K562 (cell line): Measurements from ENCODE around the gene HAPLN2. TPM values are rescaled to one million over a fixed set of nuclear protein-coding genes. Genes with fewer than 3 reads are reported as not detected.

Experiments used
- ATAC-seq: fragments of 200-7000 bp; cut with Tn5 transposase; 3 replicates; pipeline ENCODE4 v1.9.1; 2020; ENCODE audit warnings: moderate library complexity
- BruUV-seq: library from RNA; stranded (reverse); fragments of 400-500 nt; replicated peaks from 2 replicates; lab custom pipeline; 2021; lab: Mats Ljungman, UMichigan
- CTCF ChIA-PET: fragments of 300-600 bp; formaldehyde crosslinking; extraction: SDS; loops from one replicate; lab custom pipeline; 2021; ENCODE audit warnings: low intra/inter-chr PET ratio; lab: Yijun Ruan, JAX
- POLR2A ChIA-PET: fragments of 300-600, 350-650 bp; sonication (Branson Sonifier 250); formaldehyde crosslinking; extraction: SDS; loops from one replicate; lab custom pipeline; 2021; ENCODE audit warnings: antibody characterized with exemption, inconsistent platforms; lab: Yijun Ruan, JAX
- DNase-seq, 4 experiments: peaks; one replicate each; pipeline versions ENCODE4 v3.0.0 to v3.0.0-alpha.2; 2011 to 2018; ENCODE audit warnings: low spot score in 3 of 4, mixed read lengths in 3 of 4; ENCODE audit errors: extremely low read depth in 1 of 4
- FAIRE-seq: peaks from 2 replicates; lab custom pipeline; 2011; peaks lifted over from hg19 to GRCh38; lab: Jason Lieb, UNC
- H2AFZ ChIP-seq: 2 replicates; pipeline ENCODE4 v1.6.0; 2011; ENCODE audit warnings: low read depth, low read length, control low read depth, inconsistent platforms
- H3K27ac ChIP-seq: fragments of 200-600 bp; 3 replicates; pipeline ENCODE4 v1.8.0; 2011; ENCODE audit warnings: low read depth, mild to moderate bottlenecking, control low read depth, inconsistent platforms, low read length, moderate library complexity, mixed read lengths; ENCODE audit errors: extremely low read depth
- H3K27me3 ChIP-seq, 2 experiments: fragments of 300-600 bp in 1 of 2; 2 replicates in 1 of 2; 3 replicates in 1 of 2; pipeline versions ENCODE4 v1.6.0 to v1.8.0; 2011; ENCODE audit warnings: inconsistent platforms in 2 of 2, low read length in 2 of 2, mild to moderate bottlenecking in 1 of 2, mixed read lengths in 1 of 2, moderate library complexity in 1 of 2; ENCODE audit not compliant: control insufficient read depth in 2 of 2, insufficient read depth in 2 of 2
- H3K36me3 ChIP-seq: fragments of 300-600 bp; 3 replicates; pipeline ENCODE4 v1.8.0; 2011; ENCODE audit warnings: mild to moderate bottlenecking, low read length, inconsistent platforms; ENCODE audit not compliant: control insufficient read depth, insufficient read depth
- H3K4me1 ChIP-seq, 2 experiments: fragments of 200-600 bp in 1 of 2; replicated peaks in 1 of 2; 2 replicates in 1 of 2; 3 replicates in 1 of 2; pipeline versions ENCODE4 v1.5.1 to v1.8.0; 2011; ENCODE audit warnings: inconsistent platforms in 2 of 2, low read length in 2 of 2, mild to moderate bottlenecking in 1 of 2, mixed read lengths in 1 of 2, moderate library complexity in 1 of 2; ENCODE audit not compliant: control insufficient read depth in 2 of 2, insufficient read depth in 2 of 2
- H3K4me2 ChIP-seq: 2 replicates; pipeline ENCODE4 v1.6.1; 2011; ENCODE audit warnings: low read length, control low read depth, inconsistent platforms, mixed read lengths; ENCODE audit not compliant: insufficient read depth
- H3K4me3 ChIP-seq: fragments of 200-600 bp; sonication (generic), shearing (Covaris generic); 2 replicates; pipeline ENCODE4 v1.5.1; 2016; ENCODE audit warnings: control low read depth, inconsistent platforms
- H3K79me2 ChIP-seq: fragments of 200-600 bp; 3 replicates; pipeline ENCODE4 v1.8.0; 2011; ENCODE audit warnings: low read length, inconsistent platforms; ENCODE audit not compliant: control insufficient read depth, insufficient read depth
- H3K9ac ChIP-seq, 2 experiments: 2 replicates each; pipeline versions ENCODE4 v1.6.0 to v1.6.1; 2011; ENCODE audit warnings: low read depth in 2 of 2, low read length in 2 of 2, control low read depth in 1 of 2, inconsistent platforms in 1 of 2, mild to moderate bottlenecking in 1 of 2, mixed read lengths in 1 of 2; ENCODE audit not compliant: insufficient read depth in 1 of 2
- H3K9me1 ChIP-seq: one replicate; pipeline ENCODE4 v1.6.0; 2011; ENCODE audit warnings: inconsistent platforms, mild to moderate bottlenecking, low read length, moderate library complexity; ENCODE audit not compliant: control insufficient read depth, insufficient read depth
- H3K9me3 ChIP-seq: replicated peaks from 2 replicates; pipeline ENCODE4 v1.5.1; 2011; ENCODE audit warnings: low read depth, low read length, inconsistent platforms; ENCODE audit not compliant: control insufficient read depth, insufficient read depth
- H4K20me1 ChIP-seq: replicated peaks from 2 replicates; pipeline ENCODE4 v1.6.1; 2011; ENCODE audit warnings: low read length, inconsistent platforms, mixed read lengths; ENCODE audit not compliant: control insufficient read depth, insufficient read depth
- CBFB ChIP-seq: sonication (generic); formaldehyde crosslinking; IDR thresholded peaks from 2 replicates; pipeline ENCODE4 v1.4.0; 2020; ENCODE audit warnings: mild to moderate bottlenecking, missing genetic modification reagents
- CBX3 ChIP-seq, 2 experiments: IDR thresholded peaks; 1 replicate in 1 of 2; 2 replicates in 1 of 2; pipeline ENCODE4 v1.6.1; 2012; ENCODE audit warnings: inconsistent platforms in 2 of 2, low read length in 2 of 2, borderline replicate concordance in 1 of 2, control low read depth in 1 of 2
- E4F1 ChIP-seq: fragments of 250-450 bp; sonication (Bioruptor Pico); IDR thresholded peaks from 2 replicates; pipeline ENCODE4 v1.5.0; 2021; ENCODE audit warnings: mild to moderate bottlenecking, borderline replicate concordance
- SMARCB1 ChIP-seq: IDR thresholded peaks from 2 replicates; pipeline ENCODE4 v1.6.1; 2011; ENCODE audit warnings: improper control_type of control experiment, low read depth; ENCODE audit not compliant: insufficient read length
- SP1 ChIP-seq: sonication (generic); formaldehyde crosslinking; IDR thresholded peaks from 2 replicates; pipeline ENCODE4 v1.8.1; 2022; ENCODE audit warnings: mild to moderate bottlenecking, missing genetic modification reagents
- ZNF76 ChIP-seq: fragments of 250-450 bp; sonication (Bioruptor Pico); IDR thresholded peaks from 2 replicates; pipeline ENCODE4 v1.4.0; 2020; ENCODE audit warnings: mild to moderate bottlenecking, moderate library complexity, borderline replicate concordance
- ZNF764 ChIP-seq: fragments of 250-450 bp; sonication (Bioruptor Pico); IDR thresholded peaks from 2 replicates; pipeline ENCODE4 v1.4.0; 2020; ENCODE audit warnings: low read depth, mild to moderate bottlenecking, moderate library complexity
- WGBS: fragments of 100-300 bp; shearing (Covaris generic); methylation state at CpG from one replicate; pipeline ENCODE4 v1.1.6; 2016; ENCODE audit warnings: low coverage, mixed read lengths; ENCODE audit not compliant: insufficient coverage; ENCODE audit errors: missing lambda C conversion rate; 5-methylcytosine and 5-hydroxymethylcytosine counted together
- in situ Hi-C: fragments of 300-500 bp; cut with MboI; formaldehyde crosslinking; loops from 4 replicates; pipeline ENCODE4 v1.15.0; 2018; ENCODE audit warnings: inconsistent platforms, mixed read lengths
- intact Hi-C: fragments of 100-400 bp; cut with micrococcal nuclease; formaldehyde crosslinking; loops from 2 replicates; pipeline ENCODE4 v1.14.2; 2022
- polyA plus RNA-seq, 8 experiments: library from polyadenylated mRNA; depleted of rRNA in 4 of 8; stranded (reverse) in 5 of 8; unstranded in 3 of 8; fragments of >200 nt; fragmentation: Nextera tagmentation in 2 of 8; fragmentation: Illumina TruSeq in 1 of 8; extraction: Ambion mirVana in 2 of 8; extraction: Trizol in 1 of 8; gene quantifications; 2 replicates each; pipeline versions ENCODE4 v1.2.1 to v1.2.3, GENCODE V29; 2011 to 2014; ENCODE audit warnings: inconsistent platforms in 1 of 8, missing spikeins in 1 of 8
- total RNA-seq, 7 experiments: library from RNA; depleted of rRNA in 6 of 7; stranded (reverse); fragments of >200 nt in 6 of 7; fragmentation: Illumina TruSeq in 2 of 7; extraction: Trizol in 2 of 7; gene quantifications; 2 replicates each; pipeline versions ENCODE4 v1.2.1 to v1.2.3, GENCODE V29; 2011 to 2021; ENCODE audit warnings: low replicate concordance in 1 of 7
- TF ChIP-seq, protein P1 (sequence below): sonication (generic); formaldehyde crosslinking; IDR thresholded peaks from 2 replicates; pipeline ENCODE4 v1.8.0; 2022; ENCODE audit warnings: mild to moderate bottlenecking, missing genetic modification reagents
- TF ChIP-seq, protein P2 (sequence below), 2 experiments: fragments of 150-350 bp in 1 of 2; IDR thresholded peaks; 2 replicates each; pipeline ENCODE4 v1.6.1; 2012 to 2016; ENCODE audit warnings: low read depth in 2 of 2, low read length in 2 of 2, mild to moderate bottlenecking in 1 of 2, moderate library complexity in 1 of 2

HAPLN2 gene
- total and polyA plus RNA-seq, 9 of the 15 experiments (the other 6 are each of a cell fraction or from before 2014, with no cell fraction given) = 0.14 to 5.2 (median 3.8) TPM; not detected in 4

GRCh38 chr1:156581661-156582387 is 37.4 kb upstream of the HAPLN2 start:
- Histone ChIP-seq H3K9ac (peak overlapping the region in 1 of 2 experiments; percentile 37; a peak in 2 of 4 replicates), H3K27me3 (no peaks in the 10 kb centered on the region), H3K4me2 (no peak overlapping the region), H3K27ac (no peak overlapping the region), H3K4me3 (no peak overlapping the region), H2AFZ (no peak overlapping the region), H3K79me2 (no peaks in the 10 kb centered on the region), H4K20me1 (no peaks in the 10 kb centered on the region), H3K9me3 (no peaks in the 10 kb centered on the region), H3K4me1 (peaks cover 0 to 10% of the 10 kb centered on the region in 2 experiments; a peak in 4 of 5 replicates), H3K9me1 (no peaks in the 10 kb centered on the region), H3K36me3 (no peaks in the 10 kb centered on the region)
- CTCF ChIA-PET = interaction anchor here (0.6 to 2.5 kb wide), 2 partner anchors 20 to 26 kb away, joined by 4 to 8 read pairs; no protein-coding TSS in a partner anchor
- no peak for TF ChIP-seq SMARCB1
- TF ChIP-seq, protein P1, sequence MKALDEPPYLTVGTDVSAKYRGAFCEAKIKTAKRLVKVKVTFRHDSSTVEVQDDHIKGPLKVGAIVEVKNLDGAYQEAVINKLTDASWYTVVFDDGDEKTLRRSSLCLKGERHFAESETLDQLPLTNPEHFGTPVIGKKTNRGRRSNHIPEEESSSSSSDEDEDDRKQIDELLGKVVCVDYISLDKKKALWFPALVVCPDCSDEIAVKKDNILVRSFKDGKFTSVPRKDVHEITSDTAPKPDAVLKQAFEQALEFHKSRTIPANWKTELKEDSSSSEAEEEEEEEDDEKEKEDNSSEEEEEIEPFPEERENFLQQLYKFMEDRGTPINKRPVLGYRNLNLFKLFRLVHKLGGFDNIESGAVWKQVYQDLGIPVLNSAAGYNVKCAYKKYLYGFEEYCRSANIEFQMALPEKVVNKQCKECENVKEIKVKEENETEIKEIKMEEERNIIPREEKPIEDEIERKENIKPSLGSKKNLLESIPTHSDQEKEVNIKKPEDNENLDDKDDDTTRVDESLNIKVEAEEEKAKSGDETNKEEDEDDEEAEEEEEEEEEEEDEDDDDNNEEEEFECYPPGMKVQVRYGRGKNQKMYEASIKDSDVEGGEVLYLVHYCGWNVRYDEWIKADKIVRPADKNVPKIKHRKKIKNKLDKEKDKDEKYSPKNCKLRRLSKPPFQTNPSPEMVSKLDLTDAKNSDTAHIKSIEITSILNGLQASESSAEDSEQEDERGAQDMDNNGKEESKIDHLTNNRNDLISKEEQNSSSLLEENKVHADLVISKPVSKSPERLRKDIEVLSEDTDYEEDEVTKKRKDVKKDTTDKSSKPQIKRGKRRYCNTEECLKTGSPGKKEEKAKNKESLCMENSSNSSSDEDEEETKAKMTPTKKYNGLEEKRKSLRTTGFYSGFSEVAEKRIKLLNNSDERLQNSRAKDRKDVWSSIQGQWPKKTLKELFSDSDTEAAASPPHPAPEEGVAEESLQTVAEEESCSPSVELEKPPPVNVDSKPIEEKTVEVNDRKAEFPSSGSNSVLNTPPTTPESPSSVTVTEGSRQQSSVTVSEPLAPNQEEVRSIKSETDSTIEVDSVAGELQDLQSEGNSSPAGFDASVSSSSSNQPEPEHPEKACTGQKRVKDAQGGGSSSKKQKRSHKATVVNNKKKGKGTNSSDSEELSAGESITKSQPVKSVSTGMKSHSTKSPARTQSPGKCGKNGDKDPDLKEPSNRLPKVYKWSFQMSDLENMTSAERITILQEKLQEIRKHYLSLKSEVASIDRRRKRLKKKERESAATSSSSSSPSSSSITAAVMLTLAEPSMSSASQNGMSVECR (CRISPR knock-in tag) = no peak
- no peak for TF ChIP-seq E4F1
- TF ChIP-seq ZNF76 = no peak
- no peak for TF ChIP-seq SP1
- no peak for TF ChIP-seq CBX3 (IDR thresholded peaks at IDR 0.05; ENCODE audit: borderline replicate concordance in 1 of 2, low read length in 2 of 2)
- TF ChIP-seq, protein P2, sequence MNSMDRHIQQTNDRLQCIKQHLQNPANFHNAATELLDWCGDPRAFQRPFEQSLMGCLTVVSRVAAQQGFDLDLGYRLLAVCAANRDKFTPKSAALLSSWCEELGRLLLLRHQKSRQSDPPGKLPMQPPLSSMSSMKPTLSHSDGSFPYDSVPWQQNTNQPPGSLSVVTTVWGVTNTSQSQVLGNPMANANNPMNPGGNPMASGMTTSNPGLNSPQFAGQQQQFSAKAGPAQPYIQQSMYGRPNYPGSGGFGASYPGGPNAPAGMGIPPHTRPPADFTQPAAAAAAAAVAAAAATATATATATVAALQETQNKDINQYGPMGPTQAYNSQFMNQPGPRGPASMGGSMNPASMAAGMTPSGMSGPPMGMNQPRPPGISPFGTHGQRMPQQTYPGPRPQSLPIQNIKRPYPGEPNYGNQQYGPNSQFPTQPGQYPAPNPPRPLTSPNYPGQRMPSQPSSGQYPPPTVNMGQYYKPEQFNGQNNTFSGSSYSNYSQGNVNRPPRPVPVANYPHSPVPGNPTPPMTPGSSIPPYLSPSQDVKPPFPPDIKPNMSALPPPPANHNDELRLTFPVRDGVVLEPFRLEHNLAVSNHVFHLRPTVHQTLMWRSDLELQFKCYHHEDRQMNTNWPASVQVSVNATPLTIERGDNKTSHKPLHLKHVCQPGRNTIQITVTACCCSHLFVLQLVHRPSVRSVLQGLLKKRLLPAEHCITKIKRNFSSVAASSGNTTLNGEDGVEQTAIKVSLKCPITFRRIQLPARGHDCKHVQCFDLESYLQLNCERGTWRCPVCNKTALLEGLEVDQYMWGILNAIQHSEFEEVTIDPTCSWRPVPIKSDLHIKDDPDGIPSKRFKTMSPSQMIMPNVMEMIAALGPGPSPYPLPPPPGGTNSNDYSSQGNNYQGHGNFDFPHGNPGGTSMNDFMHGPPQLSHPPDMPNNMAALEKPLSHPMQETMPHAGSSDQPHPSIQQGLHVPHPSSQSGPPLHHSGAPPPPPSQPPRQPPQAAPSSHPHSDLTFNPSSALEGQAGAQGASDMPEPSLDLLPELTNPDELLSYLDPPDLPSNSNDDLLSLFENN (IDR thresholded peaks at IDR 0.05; ENCODE audit: low read depth in 2 of 2, low read length in 2 of 2) = no peak
- no peak for TF ChIP-seq ZNF764 (CRISPR knock-in tag)
- no peak for TF ChIP-seq CBFB (CRISPR knock-in tag)
- no peak for ATAC-seq
- WGBS = 48% methylated on average over 20 of the region's 21 CpGs
- intact Hi-C loops = no loop called here
- no peak for DNase-seq
- no peak for FAIRE-seq
- BruUV-seq = no TSS peak
- POLR2A ChIA-PET = interaction anchor here (0.6 to 1.1 kb wide), 6 partner anchors 9 to 242 kb away, joined by 3 to 5 read pairs (median 3); partner anchors contain the start of gene GPATCH4
- in situ Hi-C loops = no loop called here
